Amygdala (tissue), 56 donors: ENCODE data around the gene KCNIP3.

Source experiments
- DNase-seq, 56 donors: peaks; one replicate each; lab custom pipeline; 2025; lab: John Stamatoyannopoulos, UW

KCNIP3 gene

DNA sequence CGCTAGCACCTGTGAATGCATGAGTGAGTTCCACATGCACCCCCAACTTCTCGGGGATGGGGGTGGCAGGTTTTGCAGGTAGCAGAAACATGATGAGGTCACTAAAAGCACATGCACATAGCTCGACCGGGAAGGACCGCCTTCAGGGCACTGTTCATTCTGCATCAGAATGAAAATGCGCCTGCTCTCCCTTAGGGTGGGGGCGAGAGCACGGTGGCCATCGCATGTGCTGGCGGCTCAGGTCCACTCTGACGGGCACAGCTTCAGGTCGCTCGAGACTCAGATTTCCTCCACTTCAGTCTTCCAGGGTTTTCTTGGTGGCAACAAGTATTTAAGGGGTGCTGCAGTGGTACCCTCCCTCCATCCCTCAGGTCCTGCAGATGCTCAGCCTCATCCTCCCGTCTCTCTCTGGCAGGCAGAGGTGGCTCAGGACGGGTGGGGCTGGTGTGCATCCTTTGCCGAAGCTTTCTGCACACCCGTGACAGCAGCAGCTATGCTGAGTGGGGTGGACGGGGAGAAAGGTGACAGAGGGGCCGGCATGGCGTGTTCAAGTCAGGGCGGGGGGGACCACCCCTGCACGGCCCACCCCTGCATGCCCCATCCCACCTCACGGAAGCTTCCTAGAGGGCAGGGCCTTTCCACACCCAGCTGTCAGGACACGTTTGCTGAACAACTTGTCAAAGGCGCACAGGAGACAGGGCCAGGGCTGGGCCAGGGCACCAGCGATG lies 14.8 kb downstream of the KCNIP3 start:
- DNase-seq, result no peak

DNA sequence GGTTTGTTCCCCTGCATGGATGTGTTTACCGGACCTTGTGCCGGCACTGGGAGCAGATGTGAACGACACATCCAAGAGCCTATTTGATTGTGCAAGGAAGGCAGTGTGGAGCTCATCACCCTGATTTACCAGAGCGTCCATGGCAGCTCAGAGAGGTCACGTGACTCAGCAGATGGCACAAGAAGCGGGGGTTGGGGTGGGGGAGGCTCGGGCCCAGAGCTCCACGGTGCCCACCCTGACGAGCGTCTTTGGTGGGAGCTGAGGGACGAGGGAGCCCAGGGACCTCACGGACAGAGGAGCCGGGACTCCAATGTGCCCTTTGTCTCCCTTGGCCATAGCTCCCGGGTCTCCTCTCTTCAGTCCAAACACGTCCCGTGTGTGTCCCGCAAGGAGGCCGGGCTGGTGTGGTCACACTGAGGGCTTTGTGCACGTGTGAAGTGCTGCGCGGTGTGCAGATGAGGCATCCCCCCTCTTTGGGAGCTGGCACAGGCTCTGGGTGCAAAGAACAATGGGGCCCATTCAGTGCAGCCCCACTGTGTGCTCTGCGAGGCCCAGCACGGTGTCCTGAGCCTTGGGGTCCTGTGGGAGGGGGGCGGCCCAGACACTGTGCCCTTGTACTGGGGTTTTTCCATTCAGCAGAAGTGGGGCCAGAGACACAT lies 15.5 kb downstream of the KCNIP3 start:
- DNase-seq, result peak in 54 of 56 donors; percentile 52 to 97 (median 82)

DNA sequence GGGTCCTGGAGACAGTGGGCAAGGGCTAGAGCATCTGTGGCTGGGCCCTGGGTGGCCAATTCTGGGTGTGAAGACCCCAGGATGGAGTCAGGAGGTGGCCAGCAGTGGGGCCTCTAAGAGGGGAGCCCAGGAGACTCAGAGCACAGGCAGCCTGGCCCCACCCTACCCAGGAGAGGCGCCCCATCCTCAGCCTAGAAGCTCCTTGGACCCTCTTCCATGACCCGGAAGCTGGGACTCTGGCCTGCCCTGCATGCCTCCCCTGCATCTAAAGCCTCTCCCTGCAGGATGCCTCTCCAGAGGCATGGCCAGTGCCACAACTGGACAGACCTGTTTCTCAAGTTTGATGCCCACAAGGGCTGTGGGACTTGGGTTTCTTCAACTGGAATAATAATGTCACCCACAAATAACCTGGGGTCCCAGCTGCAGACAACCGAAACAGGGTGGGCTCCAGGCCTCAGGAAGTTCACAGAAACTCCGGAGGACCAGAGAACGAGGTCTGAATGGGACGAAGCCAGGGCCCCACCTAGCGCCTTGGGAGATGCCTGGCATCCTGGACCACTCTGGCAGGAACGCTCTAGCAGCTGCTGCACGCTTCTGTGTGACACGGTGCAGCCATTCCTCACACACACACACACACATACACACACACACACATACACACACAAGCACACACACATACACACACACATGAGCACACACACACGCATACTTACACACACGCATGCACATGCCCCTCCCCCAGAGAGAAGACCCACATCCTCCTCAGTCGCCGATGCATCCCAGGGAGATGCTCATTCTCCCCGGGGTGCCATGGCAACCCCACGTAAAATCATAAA lies 16.4 kb downstream of the KCNIP3 start:
- DNase-seq, result peak in 11 of 56 donors; percentile 25 to 64 (median 47)

DNA sequence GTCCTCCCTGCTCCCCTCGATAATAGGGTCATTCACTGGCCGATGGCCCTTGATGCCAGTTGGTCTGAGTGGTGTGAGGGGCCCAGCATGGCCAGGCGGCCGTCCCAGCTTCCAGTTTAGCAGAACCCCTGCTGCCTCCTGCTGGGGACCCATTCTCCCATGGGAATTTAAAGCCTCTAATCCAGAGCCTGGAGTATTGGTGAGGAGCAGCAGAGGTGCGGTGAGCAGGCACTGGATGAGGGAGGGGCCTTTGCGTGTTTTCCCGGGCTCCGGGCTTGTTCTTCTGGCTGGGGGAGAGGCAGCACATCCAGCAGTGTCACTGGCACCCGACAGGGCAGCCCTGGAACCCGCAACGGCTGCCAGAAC lies 17.4 kb downstream of the KCNIP3 start:
- peak in 3 of 56 donors; percentile 26 to 49 (median 29) for DNase-seq

DNA sequence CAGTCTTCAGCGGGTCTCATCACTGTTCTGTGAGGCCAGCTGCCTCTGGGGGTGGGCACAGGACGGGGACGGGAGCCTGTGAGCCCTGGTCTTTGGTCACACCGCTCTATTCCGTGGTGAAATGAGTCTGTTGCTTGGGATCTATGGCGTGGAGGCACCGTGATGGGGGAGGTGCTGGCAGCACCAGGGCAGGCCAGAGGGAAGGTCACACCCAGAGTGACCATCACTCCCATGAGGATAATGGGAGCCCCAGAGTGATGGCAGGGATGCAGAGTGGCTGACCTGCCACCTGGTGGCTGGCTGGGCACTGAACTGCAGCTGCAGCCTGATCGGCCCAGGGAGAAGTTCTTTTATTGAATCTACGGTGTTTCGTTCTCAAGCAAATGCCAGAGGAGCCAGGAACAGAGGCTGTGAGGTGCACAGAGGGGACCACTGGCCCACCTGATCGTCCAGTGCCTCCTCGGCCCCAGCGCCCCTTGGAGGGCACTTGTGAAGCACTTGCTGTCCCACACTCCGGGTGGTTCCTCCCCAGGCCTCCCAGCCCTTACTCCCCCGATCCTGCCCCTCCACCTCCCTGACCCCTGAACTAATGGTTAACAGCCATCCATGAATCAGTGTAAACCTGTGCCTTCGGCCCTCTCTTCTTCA lies 17.9 kb downstream of the KCNIP3 start:
- peak in 36 of 56 donors; percentile 25 to 78 (median 50) for DNase-seq

DNA sequence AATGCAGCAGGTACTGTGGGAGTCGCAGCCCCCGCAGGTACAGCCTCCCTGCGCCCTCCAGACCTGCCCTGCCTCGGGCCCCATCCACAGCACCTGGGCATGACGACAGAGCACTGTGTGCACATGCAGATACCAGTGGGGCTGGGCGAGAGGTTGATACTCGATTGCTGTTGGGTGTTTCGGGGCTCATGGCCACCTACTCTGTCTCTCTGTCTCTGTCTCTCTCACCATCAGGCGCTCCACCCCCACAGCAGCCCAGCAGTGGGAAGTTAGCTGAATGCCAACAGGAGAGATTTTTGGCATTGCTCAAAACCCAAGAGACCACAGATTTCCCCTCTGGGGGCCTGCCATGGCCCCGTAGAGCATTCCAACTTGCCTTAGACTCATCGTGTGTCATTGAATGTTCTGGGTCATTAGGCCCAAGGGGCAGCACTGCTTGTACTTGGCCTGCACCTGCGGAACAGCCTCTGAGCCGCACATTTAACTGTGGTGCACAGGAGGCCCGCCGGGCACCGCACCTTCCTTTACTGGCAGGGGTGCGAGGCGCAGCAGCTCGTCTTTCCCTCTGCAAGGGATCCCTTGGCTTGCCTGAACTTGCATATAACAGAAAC lies 18.8 kb downstream of the KCNIP3 start:
- no peak for DNase-seq

DNA sequence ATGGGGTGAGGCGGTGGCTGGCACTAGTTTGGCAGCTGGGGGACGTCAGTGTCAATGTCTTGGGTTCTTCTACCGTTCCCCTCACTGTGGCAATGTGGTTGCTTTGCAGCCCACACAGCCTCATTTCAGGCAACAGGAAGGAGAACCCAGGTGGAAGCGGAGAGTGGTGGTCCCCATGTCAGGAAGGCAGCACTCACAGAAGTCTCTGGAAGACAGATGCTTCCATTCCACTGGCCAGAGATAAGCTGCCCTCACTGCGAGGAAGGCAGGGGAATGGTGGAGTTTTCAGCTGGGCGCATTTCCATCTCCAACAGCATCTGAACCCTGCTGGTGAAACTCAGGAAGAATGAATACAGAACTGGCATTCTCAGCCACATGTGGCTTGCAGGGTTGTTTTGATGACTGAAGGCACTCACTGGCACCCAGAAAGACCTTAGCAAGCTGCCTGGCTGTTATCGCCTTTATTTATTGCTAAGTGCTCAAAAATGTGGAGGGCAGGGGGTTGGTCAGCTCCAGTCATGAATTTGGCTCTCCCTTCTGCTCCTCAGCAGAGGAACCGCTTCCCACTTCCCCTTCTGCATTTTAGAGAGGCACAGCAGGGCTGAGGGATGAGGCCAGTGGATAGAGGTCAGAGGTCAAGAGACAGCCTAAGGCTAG lies 19.4 kb downstream of the KCNIP3 start:
- no peak for DNase-seq

DNA sequence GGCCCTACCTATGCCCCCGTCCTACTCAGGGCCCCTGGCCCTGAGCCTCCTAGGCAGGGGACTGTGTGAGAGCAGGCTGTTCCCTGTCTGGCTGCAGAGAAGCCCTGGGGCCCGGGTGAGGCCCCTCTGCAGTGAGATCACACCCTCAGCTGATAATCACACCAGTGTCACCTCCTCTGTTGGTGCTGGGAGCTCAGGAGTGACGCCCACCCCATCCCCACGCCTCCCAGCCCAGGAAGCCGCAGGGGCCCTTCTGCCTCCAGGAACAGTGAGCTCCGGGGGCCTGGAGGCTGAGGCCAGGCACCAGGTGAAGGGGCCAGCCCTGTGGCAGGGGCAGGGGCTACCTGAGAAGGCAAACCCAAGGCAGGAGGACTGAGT lies 20.0 kb downstream of the KCNIP3 start:
- no peak for DNase-seq

DNA sequence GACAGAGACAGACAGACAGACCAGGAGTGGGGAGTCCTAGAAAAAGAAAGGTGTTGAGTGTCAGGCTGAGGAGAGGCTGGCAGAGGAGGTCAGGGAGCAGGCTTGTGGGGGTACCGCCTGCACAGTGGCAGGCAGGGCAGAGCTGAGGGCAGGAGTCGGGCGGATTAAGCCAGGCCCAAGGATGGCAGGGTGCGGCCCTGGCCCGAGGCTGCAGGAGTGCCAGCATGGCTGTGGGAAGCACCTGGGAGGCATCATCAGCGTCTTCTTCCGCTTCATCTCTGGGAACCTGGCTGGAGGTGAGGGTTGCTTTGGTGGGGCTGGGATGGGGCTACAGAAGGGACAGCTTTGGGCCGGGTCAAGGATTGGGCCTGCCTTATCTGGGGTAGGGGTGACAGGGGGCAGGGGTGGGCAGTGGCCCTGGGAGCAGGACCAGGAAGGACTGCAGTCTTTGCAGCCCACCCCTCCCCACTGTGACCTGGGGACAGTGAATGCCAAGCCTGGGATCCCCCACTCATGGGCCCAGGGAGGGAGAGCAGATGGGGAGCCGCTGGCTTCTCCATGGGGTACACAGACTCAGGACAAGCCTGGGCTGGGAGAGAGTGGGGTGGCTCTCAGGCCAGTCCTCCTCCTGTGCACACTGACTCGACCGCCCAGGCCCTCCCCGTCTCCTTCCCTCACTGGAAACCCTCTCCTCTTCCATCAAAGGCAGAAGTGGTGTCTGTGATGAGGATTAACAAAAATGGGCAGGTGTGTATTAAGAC lies 20.7 kb downstream of the KCNIP3 start:
- DNase-seq, result no peak

DNA sequence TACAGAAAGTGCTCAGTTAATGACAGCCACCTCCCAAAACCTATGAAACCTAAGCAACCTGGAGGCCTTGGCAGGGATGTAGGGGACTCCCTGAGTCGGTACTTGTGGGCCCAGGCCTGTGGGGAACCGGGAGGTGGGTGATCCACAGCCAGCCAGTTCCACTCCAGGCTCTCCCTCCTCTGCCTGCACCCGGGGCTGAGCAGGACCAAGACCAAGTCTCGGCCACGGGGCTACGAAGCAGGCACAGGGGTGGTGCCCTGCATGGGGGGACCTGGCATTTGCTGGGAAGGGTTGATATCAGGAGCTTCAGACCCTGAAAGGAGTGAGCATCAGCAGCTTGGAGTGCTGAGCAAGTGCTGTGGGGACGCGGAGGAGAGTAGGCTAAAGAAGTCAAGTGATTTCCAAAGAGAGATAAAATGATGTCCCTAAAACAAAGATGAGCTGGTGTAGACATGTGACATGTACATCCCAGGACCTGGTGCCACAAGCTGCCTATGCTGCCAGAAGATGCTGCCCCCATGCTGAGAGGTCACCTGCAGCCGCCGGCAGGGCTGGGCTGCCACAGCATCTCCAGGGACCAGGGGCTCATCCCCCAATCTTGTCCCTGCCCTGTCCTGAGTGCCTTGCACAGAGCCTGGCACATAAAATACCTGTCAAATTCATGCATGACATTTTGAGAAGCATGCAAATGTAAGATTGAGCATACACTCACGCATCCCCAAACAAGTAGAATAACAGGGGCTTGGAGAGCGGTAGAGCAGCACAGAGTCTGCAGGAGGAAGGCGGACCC lies 21.5 kb downstream of the KCNIP3 start:
- DNase-seq, result no peak

DNA sequence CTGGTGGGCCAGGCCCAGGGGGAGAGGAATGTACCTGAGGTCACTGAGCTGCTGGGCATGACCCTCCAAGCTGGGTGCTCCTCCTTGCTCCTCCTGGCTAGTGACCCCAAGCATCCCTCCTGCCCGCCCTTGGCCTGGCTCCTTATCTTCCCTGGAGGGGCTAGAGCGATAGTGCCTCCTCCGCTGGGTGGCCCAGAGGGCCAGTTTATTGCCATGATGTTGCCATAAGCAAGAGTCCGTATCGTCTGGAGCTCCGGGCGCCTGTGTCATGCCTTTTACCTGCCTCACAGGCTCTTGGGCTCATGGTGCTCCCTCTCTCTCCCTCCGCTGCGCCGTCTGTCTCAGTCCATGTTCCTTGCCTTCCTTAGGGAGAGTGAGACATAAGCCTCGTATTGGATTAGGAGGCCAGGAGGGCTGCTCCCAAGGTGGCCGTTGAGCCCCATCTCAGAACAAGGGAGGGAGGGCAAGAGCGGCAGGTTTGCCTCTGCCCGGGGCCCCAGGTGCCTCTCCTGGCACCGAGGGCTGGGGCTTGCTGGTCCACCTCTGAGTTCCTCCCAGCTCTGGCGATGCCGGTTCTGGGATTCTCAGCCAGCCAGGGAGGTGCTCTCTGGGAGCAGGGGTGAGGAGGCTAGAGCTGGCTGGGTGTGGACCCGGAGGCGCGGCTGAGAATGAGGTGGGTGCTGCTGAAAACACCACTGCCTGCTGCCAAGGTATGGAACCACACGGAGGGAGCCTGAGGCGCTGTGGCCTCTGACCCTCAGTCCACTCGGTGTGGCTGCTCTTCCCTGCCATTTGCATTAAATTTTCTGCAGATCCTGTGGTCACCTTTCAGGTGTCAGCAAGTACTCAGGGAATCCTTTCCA lies 22.6 kb downstream of the KCNIP3 start:
- DNase-seq, result no peak

DNA sequence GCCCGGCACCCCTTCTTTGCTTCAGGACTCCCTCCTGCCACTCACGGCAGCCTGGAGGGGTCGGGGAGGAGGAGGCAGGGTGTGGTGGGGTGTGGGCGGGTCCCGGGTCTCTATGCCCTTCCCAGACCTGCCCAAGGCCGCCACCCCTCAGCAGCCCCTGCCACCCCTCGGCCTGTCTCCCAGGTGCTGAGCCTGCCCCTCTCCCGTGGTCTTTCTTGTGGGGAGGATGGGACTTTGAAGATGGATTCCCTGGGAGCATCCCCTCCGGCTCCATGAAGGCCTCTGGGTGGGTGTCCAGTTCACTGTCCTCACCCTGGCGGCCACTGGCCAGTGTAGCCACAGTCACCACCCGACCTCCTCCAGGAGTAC lies 23.2 kb downstream of the KCNIP3 start:
- no peak for DNase-seq

DNA sequence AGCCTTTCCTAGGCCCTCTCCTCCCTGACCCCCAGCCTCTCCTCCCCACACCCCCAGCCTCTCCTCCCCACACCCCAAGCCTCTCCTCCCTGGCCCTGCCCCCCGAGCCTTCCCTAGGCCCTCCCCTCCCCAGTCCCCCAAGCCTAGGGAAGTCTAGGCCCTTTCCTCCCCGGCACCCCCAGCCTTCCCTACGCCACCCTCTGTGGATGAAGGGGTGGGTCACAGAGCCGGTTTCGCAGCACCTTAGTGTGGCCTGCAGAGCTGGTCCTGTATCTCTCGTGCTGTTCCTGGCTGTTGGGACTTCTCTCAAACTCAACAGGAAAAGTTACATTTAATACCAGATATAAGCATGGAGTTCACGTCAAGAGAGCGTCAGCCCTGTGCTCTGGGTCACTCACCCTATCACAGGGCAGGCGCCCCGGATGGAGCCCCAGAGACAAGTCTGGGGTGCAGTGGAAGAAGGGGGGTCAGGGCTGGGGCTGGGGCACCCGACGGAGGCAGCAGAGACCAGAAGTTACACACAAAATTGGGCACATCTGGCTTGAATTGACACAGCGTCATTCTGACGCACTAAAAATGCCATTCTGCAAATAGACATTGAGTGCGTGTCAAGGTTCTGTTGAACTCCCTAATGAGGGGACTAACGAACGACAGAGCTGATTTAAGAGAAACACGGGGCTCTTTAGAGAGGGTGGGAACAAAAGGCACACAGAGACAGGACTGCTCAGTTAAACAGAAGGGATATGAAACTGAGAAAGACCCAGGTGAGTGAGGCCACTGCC lies 24.0 kb downstream of the KCNIP3 start:
- no peak for DNase-seq

DNA sequence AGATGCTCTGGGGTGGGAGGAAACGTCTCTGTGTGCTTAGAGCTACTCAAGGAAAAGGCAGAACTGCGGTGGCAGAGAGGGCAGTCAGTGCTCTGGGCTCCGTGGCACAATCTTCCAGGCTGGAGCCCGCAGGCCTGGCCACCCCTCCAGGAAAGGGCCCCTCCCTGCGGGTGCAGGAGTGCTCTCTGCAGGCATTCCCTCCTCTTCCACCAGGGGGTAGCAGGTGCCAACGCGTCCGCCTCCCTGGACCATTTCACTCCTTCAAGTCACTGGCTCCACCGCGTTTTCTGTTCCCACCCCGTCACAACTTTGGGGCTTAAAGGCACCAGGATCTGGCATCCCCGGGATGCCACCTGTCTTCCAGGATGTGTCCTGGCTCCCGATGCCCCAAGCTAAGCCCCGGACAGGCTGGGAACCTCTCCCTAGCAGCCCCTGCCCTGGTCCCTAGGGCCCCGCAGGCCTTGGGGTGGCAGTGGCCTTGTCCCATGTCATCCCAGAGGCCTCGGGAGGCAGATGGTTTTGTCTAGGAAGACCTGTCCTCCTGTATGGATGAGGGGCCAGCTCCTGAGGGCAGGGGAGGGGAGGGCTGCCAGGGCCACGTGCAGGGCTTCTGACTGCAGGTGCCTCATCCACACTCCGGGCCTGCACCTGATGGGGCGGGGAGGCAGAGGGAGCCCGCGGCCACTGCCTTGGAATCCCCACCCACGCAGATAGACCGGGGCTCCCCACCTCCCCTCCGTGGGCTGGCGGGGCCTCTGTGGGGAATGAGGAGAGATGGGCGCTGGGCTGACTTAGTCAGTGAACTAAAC lies 26.4 kb downstream of the KCNIP3 start:
- DNase-seq, result peak in 4 of 56 donors; percentile 14 to 52 (median 36)

DNA sequence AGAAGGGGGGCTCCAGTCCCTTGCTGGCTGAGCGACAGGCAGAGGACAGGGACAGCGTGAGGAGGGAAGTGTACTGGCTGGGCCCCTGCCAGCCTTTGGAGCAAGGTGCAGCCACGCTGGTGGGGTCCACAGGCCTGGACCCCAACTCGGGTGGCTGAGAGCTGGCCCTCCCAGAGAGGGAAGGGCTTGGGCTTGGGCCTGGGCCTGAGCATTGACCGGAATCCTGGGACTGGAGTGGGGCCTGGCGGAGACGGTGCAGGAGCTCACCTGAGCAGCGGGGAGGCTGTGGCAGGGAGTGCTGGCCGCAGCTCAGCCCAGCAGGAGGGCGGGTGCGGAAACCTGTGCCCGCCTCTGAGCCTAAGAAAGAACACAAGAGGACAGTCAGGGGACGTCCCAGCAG lies 27.9 kb downstream of the KCNIP3 start:
- no peak for DNase-seq
